Stimulated activated naive CD4-positive, alpha-beta T cell (primary cell): ENCODE measurements around the gene SYT1.

ENCODE experiments used
- DNase-seq, 6 experiments: peaks; one replicate each; lab custom pipeline; 2025; lab: John Stamatoyannopoulos, UW

SYT1 gene

DNA sequence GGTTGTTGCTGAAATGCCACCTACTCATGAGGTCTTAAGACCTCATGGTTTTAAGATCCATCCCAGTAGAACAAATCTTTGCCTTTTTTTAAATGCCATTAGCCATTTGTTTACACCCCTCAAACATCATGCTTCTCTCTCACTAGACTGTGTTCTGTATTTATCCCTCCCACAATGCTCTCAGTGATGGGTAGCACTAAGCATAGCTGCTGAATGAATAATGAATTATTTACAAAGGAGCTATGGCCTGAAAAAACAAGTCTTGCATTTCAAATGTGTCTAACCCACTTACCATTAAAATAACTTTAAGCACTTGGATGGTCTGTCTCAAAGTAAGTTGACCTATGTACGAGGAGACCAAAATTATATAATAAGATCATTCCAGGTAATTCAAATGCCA, 491.6 kb downstream of the SYT1 start:
- DNase-seq: no peak

DNA sequence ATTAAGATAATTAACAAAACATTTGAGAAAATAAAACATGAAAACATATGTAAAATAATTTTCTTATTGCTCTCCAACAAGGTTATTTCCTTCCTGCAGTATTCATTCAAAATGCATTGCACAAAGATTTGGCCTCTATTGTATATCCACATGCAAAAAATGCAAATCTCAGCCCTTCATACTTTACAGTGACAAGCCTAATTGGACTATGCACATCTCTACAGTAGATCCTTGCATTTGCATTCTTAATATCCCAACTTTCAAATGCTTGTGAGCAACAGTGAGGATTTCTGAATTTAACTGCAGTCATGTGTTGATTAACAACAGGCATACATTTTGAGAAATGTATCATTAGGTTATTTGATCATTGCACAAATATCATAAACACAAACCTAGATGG, 492.5 kb downstream of the SYT1 start:
- no peak for DNase-seq

GRCh38 chr12:79358716-79359300, 494.2 kb downstream of the SYT1 start:
- no peak for DNase-seq

DNA sequence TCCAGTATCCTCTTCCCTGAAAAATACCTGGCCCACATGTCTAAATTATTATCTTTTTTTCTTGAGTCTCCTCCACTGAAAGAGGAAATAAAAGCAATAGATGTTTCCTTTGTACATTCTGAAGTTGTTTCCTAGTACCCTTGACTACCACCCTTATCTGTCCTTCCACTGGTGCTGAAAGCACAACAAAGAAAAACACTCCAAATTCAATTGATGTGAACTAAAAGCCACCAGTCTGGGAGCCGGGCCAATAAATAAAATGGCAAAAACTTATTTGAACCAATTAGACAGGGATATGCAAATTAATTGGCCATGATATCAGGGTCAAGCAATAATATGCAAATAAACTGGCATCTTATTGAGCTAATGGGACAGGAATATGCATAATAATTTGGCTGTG, 495.7 kb downstream of the SYT1 start:
- no peak for DNase-seq

DNA sequence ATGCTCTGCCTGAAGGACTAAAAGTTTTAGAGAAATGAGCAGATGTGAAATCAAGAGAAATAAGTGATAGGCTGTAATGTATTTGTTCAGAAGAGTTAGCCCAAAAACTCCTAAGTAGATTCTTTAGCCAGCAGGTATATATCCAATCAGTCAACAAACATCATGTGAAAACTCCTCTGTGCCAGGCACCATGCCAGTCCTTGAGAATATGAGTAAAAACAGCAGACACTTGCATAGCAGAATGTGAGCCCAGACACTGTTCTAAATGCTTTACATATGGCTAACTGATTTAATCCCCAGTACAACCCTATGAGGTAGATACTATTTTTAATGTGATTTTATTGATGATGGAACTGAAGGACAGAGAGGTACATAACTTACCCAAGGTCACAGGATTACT, 496.4 kb downstream of the SYT1 start:
- DNase-seq: no peak

DNA sequence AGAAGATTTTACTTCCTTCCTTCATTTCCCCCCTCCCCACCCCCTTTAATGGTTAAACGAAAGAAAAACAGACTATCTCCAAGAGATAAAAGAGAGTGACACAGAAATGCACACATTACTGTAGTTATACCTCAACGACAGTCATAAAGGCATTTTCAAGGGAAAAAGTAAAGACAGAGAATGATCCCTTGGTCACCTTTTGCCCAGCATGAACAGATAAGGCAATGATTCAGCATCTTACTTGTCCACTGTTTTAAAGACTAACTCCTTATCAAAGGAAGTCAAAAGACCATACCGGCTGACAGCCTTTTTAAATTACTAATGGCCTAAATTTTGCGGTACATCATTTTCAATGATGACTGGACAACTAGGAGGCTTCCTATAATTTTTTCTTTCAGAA, 499.6 kb downstream of the SYT1 start:
- DNase-seq: no peak

DNA sequence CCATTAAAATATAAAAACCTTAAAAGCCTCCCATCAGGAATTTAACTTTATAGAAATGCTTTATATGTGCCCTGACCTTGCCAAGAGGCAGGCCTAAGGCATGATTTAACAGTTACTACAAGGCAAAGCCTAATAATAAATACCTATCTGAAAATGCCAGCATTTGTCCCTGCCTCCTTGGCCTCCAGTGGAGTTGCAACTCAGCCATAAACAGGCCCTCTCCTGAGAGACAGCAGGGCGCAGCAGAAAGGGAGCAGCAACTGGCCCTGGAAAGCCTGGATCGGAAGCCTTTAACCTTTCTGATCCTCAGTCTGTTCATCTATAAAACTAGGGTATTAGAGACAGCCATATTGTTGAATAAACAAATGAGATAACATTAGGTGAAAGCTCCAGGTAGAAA, 501.8 kb downstream of the SYT1 start:
- no peak for DNase-seq

GRCh38 chr12:79367032-79367589, 502.5 kb downstream of the SYT1 start:
- no peak for DNase-seq

GRCh38 chr12:79370021-79370420, 505.4 kb downstream of the SYT1 start:
- no peak for DNase-seq

GRCh38 chr12:79371226-79371625, 506.7 kb downstream of the SYT1 start:
- DNase-seq: no peak

DNA sequence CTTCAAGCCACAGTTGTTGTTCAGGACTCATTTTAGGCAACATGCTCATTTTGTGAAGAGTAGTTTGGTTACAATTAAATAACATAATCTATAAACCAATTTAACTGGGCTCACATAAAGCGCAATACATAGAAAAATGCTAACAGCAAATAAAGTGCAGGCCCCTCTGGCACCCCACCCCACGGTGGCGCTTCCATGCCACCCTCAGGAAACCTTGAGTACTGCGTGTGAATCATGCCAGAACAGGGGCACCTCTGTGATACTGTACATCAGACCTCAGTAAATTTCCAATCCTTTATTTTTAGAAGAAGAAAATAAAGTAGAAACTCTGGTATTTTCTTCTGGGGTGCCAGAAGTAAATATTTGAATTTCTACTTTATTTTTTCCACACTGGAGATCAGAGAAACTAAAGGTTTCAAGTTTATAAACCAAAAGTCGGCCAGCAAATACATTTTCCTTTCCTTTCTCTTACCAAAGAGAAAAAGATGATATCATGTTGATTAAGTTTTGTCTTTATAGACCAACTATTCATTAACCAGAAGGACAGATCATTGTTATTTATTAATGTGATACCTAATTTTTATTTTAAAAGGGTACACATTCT, 509.4 kb downstream of the SYT1 start:
- no peak for DNase-seq

- DNase-seq: no peak
These were observed 510.0 kb downstream of the SYT1 start for GRCh38 chr12:79374545-79374944.

- no peak for DNase-seq
These were observed 510.5 kb downstream of the SYT1 start for GRCh38 chr12:79375050-79375449.

GRCh38 chr12:79378496-79378895, 513.9 kb downstream of the SYT1 start:
- no peak for DNase-seq

GRCh38 chr12:79380402-79380801, 515.8 kb downstream of the SYT1 start:
- no peak for DNase-seq

- DNase-seq: no peak
These were observed 517.0 kb downstream of the SYT1 start for GRCh38 chr12:79381248-79382208.

DNA sequence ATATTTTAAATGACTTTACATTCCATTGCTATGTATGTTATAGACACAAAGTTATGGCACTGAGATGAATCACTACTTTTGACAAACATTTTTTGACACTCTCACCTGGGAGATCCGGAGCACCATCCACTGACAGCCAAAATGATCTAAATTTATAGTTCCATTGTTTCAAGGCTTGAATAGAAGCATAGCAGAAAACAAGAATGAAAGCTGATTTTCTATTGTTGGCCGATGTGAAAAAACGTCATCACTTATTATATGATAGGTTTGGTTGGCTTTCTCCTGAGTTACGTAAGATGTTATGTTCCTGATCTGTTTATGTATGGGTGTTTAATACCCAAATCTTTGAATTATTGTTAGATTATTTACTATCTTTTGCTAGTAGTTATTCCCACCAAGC, 520.0 kb downstream of the SYT1 start:
- no peak for DNase-seq

DNA sequence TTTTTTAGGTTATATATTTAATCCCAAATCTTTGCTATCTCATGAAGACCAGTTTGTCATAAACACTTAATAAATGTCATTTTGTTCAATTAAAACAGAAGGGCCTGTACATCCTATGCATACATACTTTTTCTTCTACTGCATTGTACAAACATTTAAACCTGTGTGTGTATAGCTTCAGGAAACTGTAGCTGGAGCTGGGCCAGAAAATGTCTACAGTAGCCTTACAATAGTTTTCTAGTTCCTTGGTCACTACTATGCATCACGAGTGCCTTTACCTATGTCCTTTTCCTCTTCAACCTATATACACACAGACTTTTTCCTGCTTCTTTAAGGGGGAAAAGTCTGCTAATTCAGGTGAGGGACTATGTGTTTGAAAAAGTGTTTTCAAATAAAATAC, 523.4 kb downstream of the SYT1 start:
- DNase-seq: no peak

DNA sequence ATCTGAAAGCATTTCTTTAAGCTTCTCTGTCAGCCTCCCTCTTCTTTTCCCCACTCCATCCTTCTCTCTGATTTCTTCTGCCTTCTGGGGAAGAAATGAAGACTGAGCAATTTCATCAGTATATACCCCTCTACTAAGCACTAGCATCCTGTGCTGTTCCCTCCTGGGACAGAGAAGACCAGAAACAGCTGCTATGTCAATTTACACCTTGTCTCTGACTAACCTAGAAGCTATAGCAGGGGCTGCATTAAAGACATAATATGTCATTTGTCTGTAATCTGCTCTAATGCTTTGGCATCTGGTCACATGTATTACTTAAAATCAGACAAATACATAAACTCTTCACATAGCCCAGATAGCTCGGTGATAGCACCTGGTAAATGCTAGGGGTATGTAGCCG, 529.3 kb downstream of the SYT1 start:
- DNase-seq: no peak

DNA sequence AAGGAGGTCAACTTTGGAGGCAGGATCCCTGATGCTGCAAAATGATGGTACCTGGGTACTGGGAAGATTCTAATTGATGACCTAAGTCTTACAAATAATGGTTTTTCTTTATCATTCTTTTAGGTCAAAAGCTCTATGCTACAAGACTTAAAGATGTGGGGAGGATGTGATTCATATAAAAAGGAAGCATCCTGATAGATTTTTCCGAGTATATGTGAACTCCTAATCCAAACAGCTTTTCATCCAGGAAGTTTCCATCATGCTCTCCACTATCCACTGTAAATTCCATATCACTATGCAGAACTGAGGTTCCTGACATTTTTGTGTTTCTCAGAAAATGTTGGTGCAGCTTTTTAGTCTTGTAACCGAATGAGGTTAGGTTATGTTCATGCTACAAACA, 533.0 kb downstream of the SYT1 start:
- no peak for DNase-seq

DNA sequence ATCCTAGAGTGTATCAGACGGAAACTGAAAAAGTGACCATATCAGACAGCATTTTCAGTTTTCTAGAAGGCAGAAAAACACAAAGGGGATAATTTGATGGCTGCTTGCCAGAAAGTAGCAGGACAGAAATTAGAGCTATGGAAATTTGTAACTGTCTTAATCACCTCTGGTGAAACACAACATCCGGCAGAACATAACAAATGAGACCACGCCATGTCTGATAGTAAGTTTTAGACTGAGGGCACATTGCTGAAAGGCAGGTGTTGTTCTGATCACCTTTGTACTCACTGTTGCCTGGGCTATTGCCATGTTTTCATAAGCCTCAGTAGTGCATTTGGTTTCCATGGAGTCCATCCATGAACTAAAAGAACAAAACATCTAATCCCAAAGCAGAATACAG, 535.9 kb downstream of the SYT1 start:
- no peak for DNase-seq

DNA sequence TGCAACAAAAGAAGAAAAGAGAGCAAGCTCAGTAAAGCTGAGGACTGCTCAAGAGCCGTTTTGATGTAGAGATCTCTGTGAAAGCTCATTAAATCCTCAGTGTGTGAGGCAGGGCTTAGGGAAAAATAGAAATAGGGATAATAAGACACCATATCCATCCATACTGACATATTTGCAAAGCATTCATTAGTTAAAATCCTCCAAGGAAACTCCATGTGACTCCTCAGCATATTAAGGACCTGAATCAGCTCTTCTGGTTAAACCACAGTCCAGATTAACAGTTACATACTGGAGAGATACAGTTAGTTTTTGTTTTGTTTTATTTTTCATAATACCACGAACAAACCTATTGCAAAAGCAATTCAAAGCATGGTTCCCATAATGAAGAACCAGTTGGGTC, 538.0 kb downstream of the SYT1 start:
- DNase-seq: no peak

GRCh38 chr12:79406993-79407392, 542.4 kb downstream of the SYT1 start:
- no peak for DNase-seq
